HG03280 (cell line): Measurements from ENCODE around the gene ACVR1.

Experiments used
- ATAC-seq: cut with Tn5 transposase; IDR thresholded peaks from one replicate; pipeline ENCODE4 v1.9.1; 2021; ENCODE audit warnings: mild to moderate bottlenecking, moderate library complexity; ENCODE audit not compliant: unreplicated experiment

ACVR1 gene

DNA sequence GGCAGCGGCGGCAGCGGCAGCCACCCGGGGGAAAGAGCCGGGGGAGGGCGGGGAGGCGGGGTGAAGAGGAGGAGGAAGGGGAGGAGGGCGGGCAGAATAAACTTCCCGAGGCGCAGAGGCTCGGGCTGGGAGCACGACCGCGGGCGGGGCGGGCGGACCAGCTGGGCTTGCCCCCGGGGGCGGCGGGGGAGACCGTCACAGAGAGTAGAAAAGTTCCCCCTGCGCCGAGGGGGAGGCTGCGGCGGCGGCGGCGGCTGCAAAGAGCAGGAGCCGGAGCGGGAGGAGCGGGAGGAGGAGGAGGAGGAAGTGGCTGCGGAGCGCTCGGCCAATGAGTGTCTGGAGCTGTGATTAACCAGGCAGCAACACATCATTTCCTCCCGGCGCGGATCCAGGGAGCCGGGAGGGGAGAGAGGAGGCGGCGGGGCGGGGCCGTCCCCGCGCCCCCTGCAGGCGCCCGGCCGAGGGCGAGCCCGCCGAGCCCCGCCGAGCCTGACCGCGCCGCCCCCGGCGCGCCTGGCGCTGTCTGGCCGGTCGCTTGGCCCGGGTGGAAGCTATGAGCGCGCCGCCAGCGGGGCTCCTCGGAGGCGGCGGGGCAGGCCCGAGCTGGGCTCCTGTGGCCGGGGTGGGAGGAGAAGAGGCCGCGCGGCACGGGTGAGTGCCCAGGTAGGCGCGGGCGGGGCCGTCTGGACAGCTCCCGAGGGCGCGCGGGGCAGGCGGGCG, at the start of gene ACVR1:
ACVR1 (minus strand) TSS at position 265 of the 720 bp plus-strand sequence. CDS start 76,837 bp downstream, outside the sequence.
- peak; percentile 79 for ATAC-seq

DNA sequence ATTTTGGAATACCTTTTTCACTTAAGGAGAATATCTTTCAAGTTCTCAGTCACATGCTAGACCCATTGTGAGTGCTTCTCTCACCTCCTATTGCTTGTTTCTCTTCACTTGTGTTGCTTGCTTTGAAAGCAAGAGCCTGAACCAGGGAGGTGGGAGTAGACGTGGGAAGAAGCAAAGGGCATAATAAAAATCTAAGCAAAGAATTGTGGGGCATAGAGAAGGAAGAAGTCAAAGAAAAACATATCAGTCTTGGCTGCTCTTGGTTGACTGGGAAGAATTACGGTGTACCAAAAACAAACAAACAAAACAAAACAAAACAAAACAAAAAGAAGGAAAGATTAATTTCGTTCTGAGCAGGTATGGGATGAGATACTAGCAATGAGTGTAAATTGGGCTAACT, 48.9 kb upstream of the ACVR1 start:
- no peak for ATAC-seq

DNA sequence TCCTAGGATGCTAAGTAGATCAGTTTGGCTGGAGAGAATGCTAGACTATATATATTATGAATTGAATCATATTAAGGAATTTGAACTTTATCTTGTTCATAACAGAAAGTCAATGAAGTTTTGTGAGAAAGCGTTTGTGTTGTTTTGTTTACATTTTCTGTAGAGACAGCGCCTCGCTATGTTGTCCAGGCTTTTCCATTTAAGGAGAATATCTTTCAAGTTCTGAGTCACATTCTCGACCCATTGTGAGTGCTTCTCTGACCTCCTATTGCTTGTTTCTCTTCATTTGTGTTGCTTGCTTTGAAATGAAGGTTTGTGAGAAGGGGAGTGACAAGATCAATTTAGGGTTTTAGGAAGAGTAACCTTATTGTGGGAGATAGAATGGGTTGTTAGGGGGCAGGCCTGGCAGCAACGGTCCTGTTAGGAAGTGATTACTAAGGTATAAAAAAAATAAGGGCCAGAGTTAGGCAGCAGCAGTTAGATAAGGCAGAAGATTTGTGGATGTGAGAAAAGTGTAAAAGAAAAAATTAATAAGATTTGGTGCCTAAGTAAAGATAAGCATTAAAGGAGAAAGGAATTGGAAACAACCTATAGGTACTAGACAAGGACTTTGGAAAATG, 47.6 kb upstream of the ACVR1 start:
- ATAC-seq, result no peak

DNA sequence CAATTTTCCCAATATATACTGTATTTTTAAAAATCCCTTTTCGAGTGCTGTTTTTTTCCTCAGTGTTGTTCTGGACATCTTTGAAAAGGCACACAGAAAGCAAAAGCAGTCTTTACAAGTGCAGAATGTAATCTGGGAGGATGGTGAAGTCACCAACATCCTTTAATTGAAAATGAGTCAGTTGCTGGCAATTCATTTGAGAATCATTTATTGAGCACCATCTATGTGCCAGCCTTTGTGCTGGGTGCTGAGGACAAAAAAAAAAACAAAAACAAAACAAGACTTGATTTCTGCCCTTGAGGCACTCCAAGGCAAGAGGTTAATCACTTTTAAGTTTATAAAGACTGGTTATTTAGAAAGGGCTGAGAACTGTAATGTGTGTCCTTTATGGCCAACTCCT, 46.7 kb upstream of the ACVR1 start:
- no peak for ATAC-seq

DNA sequence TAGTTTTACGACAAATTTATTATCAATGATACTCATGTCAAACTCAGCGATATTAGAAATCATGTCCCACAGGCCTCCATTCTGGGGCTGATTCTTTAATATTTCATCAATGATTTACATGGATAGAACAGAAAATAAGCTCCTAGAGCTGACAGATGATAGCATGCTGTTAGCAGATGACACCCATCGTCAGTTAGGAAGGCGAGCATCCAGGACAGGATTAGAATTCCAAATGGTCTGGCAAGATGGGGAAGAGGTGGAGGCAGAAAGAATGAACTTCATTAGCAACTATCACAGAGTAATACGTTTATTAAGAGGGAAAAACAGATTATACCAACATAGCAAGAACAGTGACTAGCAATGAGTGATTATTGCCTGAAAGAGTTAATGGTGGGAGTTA, 46.2 kb upstream of the ACVR1 start:
- ATAC-seq, result no peak

DNA sequence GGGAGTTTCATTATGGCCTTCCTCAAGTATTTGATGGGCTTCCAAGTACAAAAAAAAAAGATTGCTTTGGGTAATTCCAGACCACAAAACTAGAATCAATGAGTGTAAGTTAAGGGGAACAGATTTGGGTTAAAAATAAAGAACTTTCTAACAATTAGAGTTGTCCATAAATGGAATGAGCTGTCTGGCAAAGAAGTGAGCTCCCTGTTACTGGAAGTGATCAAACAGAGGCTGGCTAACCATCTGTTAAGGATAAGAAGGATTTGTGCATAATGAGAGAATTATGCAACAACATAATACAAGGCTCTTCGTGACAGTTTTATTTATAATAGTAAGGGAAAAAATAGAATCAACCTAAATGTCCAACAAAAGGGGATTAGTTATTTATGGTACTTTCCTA, 44.6 kb upstream of the ACVR1 start:
- ATAC-seq, result no peak

DNA sequence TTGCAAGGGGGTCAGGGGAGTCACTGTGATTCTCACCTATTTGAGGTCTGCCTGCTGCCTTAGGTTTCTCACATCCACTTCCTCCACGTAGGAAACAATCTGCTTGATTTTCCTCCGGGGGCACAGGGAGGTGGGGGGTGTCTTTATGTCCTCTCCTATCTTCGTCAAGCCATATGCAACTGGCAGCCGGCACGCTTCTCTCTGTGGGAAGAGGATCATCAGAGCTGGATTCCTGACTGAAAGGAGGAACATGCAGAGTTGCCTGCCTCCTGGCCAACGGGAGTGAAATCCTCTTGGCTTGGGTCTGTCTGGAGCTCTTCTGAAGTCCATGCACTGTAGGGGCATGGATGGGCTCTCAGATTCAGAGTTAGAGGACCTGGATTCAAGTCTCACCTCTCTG, 43.1 kb upstream of the ACVR1 start:
- ATAC-seq, result no peak

DNA sequence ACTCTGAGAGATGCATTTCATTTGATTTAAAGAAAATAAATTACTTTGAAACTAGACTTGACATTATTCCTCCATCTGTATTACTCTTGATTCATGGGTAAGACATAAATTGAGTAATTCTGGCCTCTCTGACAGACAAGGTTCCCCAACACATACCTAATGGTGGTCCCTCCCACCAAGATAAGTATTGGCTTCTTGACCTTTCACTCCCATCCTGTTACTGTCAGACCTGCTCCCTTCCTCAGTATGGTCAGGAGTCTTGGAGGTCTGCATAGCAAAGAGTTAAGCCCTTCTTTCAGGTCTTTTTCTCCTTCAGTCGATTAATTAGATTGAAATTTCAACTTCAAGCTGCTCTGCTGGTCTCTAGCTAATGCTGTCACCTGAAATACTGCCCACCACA, 42.2 kb upstream of the ACVR1 start:
- ATAC-seq, result no peak

DNA sequence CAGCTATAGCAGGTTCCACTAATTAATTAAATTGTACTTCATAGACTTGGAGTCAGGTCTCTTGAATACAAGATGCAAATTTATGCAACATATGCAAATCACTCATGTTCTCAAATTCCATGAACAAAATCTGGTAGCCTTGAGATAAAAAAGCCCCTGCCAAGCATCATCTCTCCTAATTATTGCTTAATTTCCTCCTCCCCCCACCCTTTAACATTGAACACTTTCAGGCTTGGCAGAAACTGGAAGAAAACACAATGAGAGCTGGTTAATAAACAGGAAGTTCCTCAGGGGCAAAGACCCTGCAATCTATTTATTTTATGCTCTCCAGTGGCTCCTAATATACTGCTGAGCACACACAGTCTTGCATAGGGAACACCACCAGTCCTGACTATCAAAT, 35.6 kb upstream of the ACVR1 start:
- ATAC-seq, result no peak

DNA sequence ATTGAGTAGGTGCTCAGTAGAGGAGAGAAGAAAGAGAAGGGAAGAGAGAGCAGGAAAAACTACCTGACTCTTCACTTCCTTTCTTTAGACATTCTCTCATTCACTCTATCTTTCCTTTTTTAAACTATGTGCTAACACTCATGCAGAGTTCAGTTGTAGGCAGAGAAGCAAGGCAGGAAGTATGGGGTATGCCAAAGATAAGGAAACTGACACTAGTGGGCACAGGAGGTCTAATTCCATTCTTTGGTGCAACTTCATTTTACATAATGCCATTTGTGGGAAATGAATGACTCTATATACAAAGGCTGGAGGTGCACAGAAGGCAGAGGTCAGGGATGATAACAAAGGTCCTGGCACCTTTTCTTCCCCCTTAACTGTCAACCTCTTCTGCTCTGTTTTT, 35.1 kb upstream of the ACVR1 start:
- no peak for ATAC-seq

DNA sequence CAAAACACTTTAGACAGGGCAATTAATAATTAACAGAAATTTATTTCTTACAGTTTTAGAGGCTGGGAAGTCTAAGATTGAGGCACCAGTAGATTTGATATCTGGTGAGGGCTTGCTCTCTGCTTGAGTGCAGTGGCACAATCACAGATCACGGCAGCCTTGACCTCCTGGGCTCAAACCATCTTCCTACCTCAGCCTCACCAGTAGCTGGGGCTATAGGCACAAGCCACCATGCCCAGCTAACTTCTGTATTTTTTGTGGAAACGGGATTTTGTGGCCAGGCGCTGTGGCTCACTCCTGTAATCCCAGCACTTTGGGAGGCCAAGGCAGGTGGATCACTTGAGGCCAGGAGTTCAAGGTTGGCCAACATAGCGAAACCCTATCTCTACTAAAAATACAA, 29.0 kb upstream of the ACVR1 start:
- ATAC-seq, result no peak

DNA sequence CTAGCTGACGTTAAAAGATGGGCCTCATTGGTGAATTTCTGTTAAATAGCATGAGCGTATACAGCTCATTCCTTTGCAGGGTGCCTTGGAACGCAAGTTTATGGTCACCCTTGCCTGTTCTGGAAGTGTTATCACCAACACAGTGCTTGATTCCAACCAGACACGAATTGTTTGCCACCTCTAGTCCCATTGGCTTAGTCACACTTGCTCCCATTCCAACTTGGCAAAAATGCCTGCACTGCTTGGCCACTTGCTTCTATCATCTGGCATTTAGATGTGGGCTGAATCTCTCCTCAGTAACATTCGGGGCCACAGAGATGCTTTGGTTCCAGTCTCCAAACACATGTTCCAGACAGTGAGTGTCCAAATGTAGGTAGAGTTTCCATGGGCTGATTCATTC, 27.5 kb upstream of the ACVR1 start:
- ATAC-seq, result no peak

DNA sequence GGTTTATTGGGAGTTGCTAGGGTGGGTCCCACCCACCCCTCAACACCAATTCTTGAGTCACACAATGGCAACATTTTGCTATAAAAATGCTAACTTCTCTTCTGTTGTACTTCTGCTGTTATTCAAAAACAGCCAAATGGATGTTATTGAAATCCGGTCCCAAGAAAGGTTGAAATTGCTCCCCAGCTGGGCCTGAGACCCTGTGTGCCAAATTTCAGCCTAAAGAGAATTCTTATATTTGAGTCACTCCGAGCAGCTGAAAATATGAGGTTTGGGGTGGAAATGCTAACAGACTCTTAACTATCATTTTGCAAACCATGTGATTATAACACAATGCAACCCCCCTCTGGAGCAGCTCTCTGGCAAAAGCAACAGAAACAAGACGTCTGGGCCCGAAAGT, 27.0 kb upstream of the ACVR1 start:
- no peak for ATAC-seq

DNA sequence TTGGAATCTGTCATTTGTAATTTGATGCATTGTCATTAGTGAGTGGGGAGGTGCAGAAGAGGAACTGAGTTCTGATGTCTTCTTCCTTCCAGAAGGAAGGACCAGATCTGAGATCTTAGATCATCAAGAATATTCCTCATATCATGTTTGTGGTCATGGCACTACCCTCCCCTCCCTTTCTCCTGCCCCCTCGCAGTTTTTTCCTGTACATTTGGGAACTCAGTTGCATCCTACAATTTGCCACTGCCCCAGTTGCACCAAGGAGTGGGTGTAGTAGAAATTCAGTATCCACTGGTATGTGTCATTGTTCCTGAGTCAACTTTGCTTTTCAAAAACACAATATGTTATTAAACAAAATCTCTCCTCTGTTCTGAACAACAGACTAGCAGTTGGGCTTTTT, 26.6 kb upstream of the ACVR1 start:
- ATAC-seq, result no peak

DNA sequence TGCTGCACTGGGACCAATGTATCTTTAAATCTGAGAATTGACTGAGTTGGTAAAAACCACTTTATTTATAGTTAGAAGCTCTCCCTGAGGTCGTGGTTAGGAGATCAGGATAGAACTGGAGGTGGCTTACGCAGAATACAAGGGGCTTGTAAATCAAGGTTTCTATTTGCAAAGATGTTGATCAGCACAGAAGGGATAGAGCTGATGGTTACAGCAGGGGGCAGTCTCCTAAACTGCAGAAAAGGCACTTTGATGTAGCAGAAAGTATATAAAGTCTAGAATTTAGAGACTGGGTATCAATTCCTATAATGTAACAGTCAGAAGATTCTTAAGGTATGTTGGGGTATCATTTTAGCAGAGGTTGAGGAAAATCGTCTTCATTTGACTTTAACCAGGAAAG, 25.2 kb upstream of the ACVR1 start:
- no peak for ATAC-seq

DNA sequence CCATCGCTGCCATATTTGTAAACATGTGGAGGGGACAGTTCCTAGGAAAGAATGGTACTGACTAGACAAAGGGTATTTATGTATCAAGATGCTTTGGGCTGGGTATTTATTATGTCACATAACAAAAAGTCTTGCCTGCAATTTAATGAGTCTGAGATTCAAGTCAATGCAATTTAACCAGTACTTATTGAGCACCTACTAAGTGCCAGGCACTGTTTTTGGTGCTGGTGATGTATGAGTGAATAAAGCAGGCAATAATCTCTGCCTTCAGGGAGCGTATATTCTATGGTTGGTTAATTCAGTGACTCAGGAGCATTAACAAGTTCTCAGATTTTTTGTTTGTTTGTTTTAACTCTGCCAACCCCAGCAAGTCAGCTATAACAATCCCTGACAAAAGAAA, 24.6 kb upstream of the ACVR1 start:
- no peak for ATAC-seq

DNA sequence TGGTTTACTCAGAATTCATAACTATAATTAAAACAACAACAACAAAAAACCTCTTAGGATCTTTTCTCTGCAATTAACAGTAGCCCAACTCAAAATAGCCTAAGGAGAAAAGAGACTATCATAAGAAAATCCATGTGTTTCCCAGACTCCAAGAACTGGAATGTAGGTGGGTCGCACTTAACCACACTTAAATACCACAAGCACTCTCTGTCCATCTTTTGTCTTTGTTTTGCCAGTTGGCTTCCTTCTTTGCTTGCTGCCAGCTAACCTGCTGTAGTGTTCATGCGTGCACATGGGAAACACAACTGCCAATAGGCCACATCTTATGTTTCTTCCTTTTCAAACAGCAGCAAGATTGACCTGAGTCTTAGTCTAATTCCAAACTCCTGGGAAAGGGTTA, 24.1 kb upstream of the ACVR1 start:
- ATAC-seq, result no peak

DNA sequence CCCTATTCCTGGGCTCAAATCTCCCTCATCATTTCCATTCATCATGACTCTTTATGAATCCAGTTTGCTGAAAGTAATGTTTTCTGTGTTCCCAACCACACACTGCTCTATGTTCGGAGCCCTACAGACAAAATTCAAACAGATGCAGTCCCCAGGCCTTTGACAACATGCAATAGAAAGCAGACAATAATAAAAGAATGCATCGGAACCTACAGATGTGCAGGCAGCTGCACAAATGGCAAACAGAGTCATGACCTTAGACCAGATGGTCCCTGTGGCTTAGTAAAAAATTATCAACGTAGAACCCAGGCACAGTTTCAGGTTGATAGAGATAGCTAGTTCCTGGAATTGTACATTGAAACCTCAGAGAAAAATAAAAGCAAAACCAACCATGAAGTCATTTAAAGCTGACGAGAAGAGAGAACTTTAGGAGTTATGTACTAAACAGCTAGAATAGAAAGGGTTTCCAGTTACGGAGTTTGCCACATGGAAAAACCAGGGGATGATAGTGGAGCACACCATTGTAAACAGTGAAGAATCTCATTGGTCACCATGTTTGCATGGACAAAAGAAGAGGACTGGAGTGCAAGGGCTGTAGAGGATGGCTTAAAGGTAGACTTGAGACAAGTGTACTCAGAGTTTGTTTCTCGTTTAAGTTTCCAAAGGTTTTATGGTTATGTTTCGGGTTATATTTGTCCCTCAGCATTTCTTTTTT, 23.2 kb upstream of the ACVR1 start:
- ATAC-seq, result peak; percentile 71

DNA sequence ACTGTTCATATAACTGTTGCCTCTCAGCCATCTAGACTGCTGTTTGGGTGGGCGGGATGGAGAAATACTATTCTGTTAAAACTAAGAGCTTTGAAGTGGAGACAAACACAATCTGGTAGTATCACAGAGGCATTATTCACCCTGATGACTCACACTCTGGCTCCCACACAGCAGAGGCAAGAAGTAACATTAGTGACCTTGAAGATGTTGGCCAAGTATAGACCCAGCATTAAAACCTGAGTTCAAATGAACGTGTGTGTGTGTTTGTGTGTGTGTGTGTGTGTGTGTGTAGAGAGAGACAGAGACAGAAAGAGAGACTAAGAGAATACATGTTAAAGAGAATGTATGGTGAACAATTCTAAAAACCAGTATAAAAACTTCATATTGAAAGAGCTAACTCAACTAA, 22.5 kb upstream of the ACVR1 start:
- peak; percentile 38 for ATAC-seq

DNA sequence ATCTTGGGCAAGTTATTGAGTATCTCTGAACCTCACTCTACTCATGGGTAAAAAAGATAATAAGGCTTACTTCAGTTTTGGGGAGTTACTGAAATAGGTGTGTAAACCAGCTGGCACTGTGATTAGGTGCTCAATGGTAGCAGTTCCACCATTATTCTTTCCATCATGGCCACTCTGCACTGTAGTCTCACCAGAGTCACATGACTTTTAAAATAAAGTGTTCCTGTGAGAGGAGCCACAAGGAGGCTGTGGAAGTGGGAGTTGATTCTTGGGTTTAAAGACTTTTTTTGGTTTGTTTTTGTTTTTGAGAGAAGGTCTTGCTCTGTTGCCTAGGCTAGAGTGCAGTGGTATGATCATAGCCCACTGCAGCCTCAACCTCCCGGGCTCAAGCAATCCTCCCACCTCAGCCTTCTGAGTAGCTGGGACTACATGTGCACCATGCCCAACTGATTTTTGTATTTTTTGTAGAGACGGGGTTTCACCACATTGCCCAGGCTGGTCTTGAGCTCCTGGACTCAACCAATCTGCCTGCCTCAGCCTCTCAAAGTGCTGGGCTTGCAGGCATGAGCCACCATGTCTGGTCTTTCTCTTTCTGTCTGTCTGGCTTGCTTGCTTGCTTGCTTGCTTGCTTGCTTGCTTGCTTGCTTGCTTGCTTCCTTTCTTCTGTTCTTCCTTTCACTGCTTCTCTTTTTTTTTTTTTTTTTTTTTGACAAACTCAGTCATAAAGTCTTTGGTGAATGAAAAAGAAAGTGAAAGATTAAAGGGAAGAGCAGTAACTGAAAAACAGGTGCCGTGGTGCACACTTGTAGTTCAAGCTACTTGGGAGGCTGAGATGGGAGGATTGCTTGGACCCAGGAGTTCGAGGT, 21.2 kb upstream of the ACVR1 start:
- ATAC-seq, result peak; percentile 40

DNA sequence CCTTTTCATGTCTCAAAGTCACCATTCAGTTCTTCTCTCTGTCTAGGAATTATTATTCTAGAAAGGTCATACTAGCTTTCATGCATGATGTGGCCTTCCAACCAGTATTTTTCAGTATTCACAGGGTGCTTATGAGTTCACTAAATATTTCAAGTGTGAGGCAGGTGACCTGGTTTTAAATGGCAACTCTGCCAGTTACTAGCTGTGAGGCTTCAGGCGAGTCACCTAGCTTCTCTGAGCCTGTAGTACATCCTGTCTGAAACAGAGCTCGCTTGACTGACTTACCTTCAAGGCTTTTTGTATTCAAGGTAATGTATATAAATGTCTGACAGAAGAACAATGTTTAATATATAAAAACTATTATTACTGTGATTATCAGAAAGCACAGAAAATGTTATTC, 19.4 kb upstream of the ACVR1 start:
- no peak for ATAC-seq
